H1 (cell line): ENCODE measurements around the gene GOLGA3. TPM values are rescaled to one million over a fixed set of nuclear protein-coding genes. Genes with fewer than 3 reads are reported as not detected.

Experiments used
- CTCF ChIA-PET: fragments of 300-600 bp; sonication (Branson Sonifier 250); formaldehyde crosslinking; loops from one replicate; lab custom pipeline; 2021; ENCODE audit not compliant: partially characterized antibody; lab: Charles Lee
- POLR2A ChIA-PET: fragments of 300-600 bp; sonication (Branson Sonifier 250); formaldehyde crosslinking; loops from one replicate; lab custom pipeline; 2021; ENCODE audit warnings: inconsistent platforms; ENCODE audit not compliant: partially characterized antibody; lab: Charles Lee
- DNase-seq, 2 experiments: peaks; one replicate each; pipeline versions ENCODE4 v3.0.0 to v3.0.0-alpha.2; 2010 to 2022; ENCODE audit warnings: low spot score in 2 of 2, low read depth in 1 of 2, mixed read lengths in 1 of 2
- FAIRE-seq: peaks from 2 replicates; lab custom pipeline; 2011; peaks lifted over from hg19 to GRCh38; lab: Jason Lieb, UNC
- H2AFZ ChIP-seq: 2 replicates; pipeline ENCODE4 v1.8.1; 2012; ENCODE audit warnings: low read length, inconsistent platforms
- H2AK5ac ChIP-seq: 2 replicates; pipeline ENCODE4 v1.6.1; 2013; ENCODE audit warnings: low read depth, low read length
- H2BK120ac ChIP-seq: replicated peaks from 2 replicates; pipeline ENCODE3; 2013; ENCODE audit warnings: low read depth, low read length, inconsistent platforms
- H2BK12ac ChIP-seq: 2 replicates; pipeline ENCODE4 v1.6.1; 2013; ENCODE audit warnings: low read depth, low read length
- H2BK15ac ChIP-seq: 2 replicates; pipeline ENCODE4 v1.6.1; 2013; ENCODE audit warnings: low read length
- H2BK20ac ChIP-seq: 2 replicates; pipeline ENCODE4 v1.6.1; 2013; ENCODE audit warnings: low read length
- H2BK5ac ChIP-seq: 2 replicates; pipeline ENCODE4 v1.6.1; 2013; ENCODE audit warnings: low read depth, low read length
- H3K14ac ChIP-seq: 2 replicates; pipeline ENCODE4 v1.6.1; 2013; ENCODE audit warnings: inconsistent platforms; ENCODE audit not compliant: insufficient read length
- H3K18ac ChIP-seq: 2 replicates; pipeline ENCODE4 v1.6.1; 2013; ENCODE audit warnings: low read length; ENCODE audit errors: extremely low read depth
- H3K23ac ChIP-seq: 2 replicates; pipeline ENCODE4 v1.6.1; 2013; ENCODE audit warnings: inconsistent platforms; ENCODE audit not compliant: insufficient read length
- H3K23me2 ChIP-seq: 2 replicates; pipeline ENCODE4 v1.6.1; 2013; ENCODE audit warnings: low read depth, low read length
- H3K27ac ChIP-seq: 2 replicates; pipeline ENCODE4 v1.6.1; 2011; ENCODE audit warnings: low read depth, low read length, inconsistent platforms
- H3K27me3 ChIP-seq, 4 experiments: replicated peaks in 1 of 4; 1 replicate in 1 of 4; 2 replicates in 3 of 4; pipeline versions ENCODE4 v1.6.1 to v1.8.1; 2011 to 2013; ENCODE audit warnings: low read length in 3 of 4, mild to moderate bottlenecking in 3 of 4, inconsistent platforms in 2 of 4, mixed read lengths in 2 of 4, moderate library complexity in 1 of 4; ENCODE audit not compliant: control insufficient read depth in 3 of 4, insufficient read depth in 3 of 4; ENCODE audit errors: extremely low read depth in 1 of 4
- H3K36me3 ChIP-seq, 4 experiments: 2 replicates each; pipeline versions ENCODE4 v1.6.1 to v1.8.1; 2011 to 2013; ENCODE audit warnings: mild to moderate bottlenecking in 4 of 4, low read length in 3 of 4, moderate library complexity in 2 of 4, control low read depth in 1 of 4, inconsistent platforms in 1 of 4; ENCODE audit not compliant: insufficient read depth in 4 of 4, control insufficient read depth in 2 of 4
- H3K4ac ChIP-seq: replicated peaks from 2 replicates; pipeline ENCODE3; 2013; ENCODE audit warnings: low read length, low read depth, mixed read lengths, inconsistent platforms; ENCODE audit not compliant: insufficient read length
- H3K4me1 ChIP-seq, 4 experiments: replicated peaks in 1 of 4; 1 replicate in 1 of 4; 2 replicates in 3 of 4; pipeline versions ENCODE4 v1.6.1 to v1.8.1; 2011 to 2013; ENCODE audit warnings: low read length in 3 of 4, inconsistent platforms in 2 of 4, mixed read lengths in 1 of 4; ENCODE audit not compliant: insufficient read depth in 4 of 4, control insufficient read depth in 3 of 4
- H3K4me2 ChIP-seq, 2 experiments: 2 replicates each; pipeline versions ENCODE4 v1.6.1 to v1.8.1; 2011 to 2013; ENCODE audit warnings: low read depth in 2 of 2, low read length in 2 of 2, control low read depth in 1 of 2, inconsistent platforms in 1 of 2, mild to moderate bottlenecking in 1 of 2; ENCODE audit not compliant: insufficient read depth in 1 of 2
- H3K4me3 ChIP-seq, 4 experiments: fragments of 200-600, 300-600 bp in 1 of 4; sonication (generic), shearing (Covaris generic), sonication (Bioruptor Twin) in 1 of 4; 2 replicates each; pipeline versions ENCODE4 v1.5.1 to v1.8.1; 2011 to 2016; ENCODE audit warnings: low read length in 4 of 4, low read depth in 3 of 4, control low read depth in 2 of 4, inconsistent platforms in 2 of 4, mild to moderate bottlenecking in 2 of 4, mixed read lengths in 1 of 4, moderate library complexity in 1 of 4; ENCODE audit not compliant: insufficient read depth in 2 of 4; ENCODE audit errors: extremely low read depth in 1 of 4
- H3K56ac ChIP-seq: replicated peaks from 2 replicates; pipeline ENCODE3; 2013; ENCODE audit warnings: low read depth, mild to moderate bottlenecking, mixed read lengths, low read length, inconsistent platforms; ENCODE audit not compliant: insufficient read length
- H3K79me1 ChIP-seq: 2 replicates; pipeline ENCODE4 v1.6.1; 2013; ENCODE audit warnings: low read depth, low read length, control low read depth
- H3K79me2 ChIP-seq, 2 experiments: 2 replicates each; pipeline versions ENCODE4 v1.6.1 to v1.8.1; 2012 to 2013; ENCODE audit warnings: low read length in 2 of 2, mild to moderate bottlenecking in 2 of 2, inconsistent platforms in 1 of 2; ENCODE audit not compliant: insufficient read depth in 2 of 2, control insufficient read depth in 1 of 2
- H3K9ac ChIP-seq, 4 experiments: replicated peaks in 1 of 4; 1 replicate in 1 of 4; 2 replicates in 3 of 4; pipeline versions ENCODE4 v1.6.1 to v1.8.1; 2011 to 2013; ENCODE audit warnings: low read depth in 3 of 4, low read length in 3 of 4, control low read depth in 2 of 4, mild to moderate bottlenecking in 2 of 4, moderate library complexity in 2 of 4, inconsistent platforms in 1 of 4; ENCODE audit errors: extremely low read depth in 1 of 4
- H3K9me3 ChIP-seq, 2 experiments: 2 replicates each; pipeline versions ENCODE4 v1.6.1 to v1.8.1; 2012 to 2013; ENCODE audit warnings: mild to moderate bottlenecking in 2 of 2, moderate library complexity in 2 of 2, control low read depth in 1 of 2, inconsistent platforms in 1 of 2, low read depth in 1 of 2, low read length in 1 of 2, mixed read lengths in 1 of 2; ENCODE audit not compliant: insufficient read depth in 2 of 2
- H4K20me1 ChIP-seq, 2 experiments: replicated peaks in 1 of 2; 2 replicates each; pipeline versions ENCODE3 to v1.8.1; 2011 to 2013; ENCODE audit warnings: inconsistent platforms in 2 of 2, low read length in 2 of 2, mild to moderate bottlenecking in 1 of 2; ENCODE audit not compliant: insufficient read depth in 2 of 2, control insufficient read depth in 1 of 2
- H4K5ac ChIP-seq: 2 replicates; pipeline ENCODE4 v1.6.1; 2013; ENCODE audit warnings: low read length, low read depth, mixed read lengths, inconsistent platforms; ENCODE audit not compliant: insufficient read length
- H4K8ac ChIP-seq: 2 replicates; pipeline ENCODE4 v1.8.0; 2013; ENCODE audit warnings: mild to moderate bottlenecking, moderate library complexity, low read length, inconsistent platforms; ENCODE audit not compliant: insufficient read depth; ENCODE audit errors: extremely low read depth
- H4K91ac ChIP-seq: replicated peaks from 2 replicates; pipeline ENCODE3; 2013; ENCODE audit warnings: low read length, mixed read lengths, inconsistent platforms; ENCODE audit not compliant: insufficient read length
- CBX5 ChIP-seq: fragments of 300-800, 300-1000 bp; sonication (generic); IDR thresholded peaks from 2 replicates; pipeline ENCODE4 v1.7.1; 2016; ENCODE audit warnings: antibody characterized with exemption, low read length, low read depth
- CHD1 ChIP-seq: IDR thresholded peaks from 2 replicates; pipeline ENCODE4 v1.6.1; 2012; ENCODE audit warnings: low read depth, low read length, improper control_type of control experiment
- EGR1 ChIP-seq: IDR thresholded peaks from 2 replicates; pipeline ENCODE4 v1.6.1; 2011; ENCODE audit warnings: low read depth, low read length, borderline replicate concordance
- KDM5A ChIP-seq: fragments of 200-600 bp; IDR thresholded peaks from 2 replicates; pipeline ENCODE4 v1.7.1; 2012; ENCODE audit warnings: mild to moderate bottlenecking, low read length, inconsistent platforms, mixed read lengths
- SRF ChIP-seq: IDR thresholded peaks from 2 replicates; pipeline ENCODE4 v1.6.1; 2011; ENCODE audit warnings: mild to moderate bottlenecking, low read depth, low read length, moderate library complexity
- TBP ChIP-seq: IDR thresholded peaks from 2 replicates; pipeline ENCODE4 v1.6.1; 2011; ENCODE audit warnings: low read depth, low read length, improper control_type of control experiment
- whole genome bisulfite sequencing, 2 experiments: shearing (Covaris generic) in 1 of 2; methylation state at CpG; one replicate each; pipeline versions ENCODE4 v1.1.6 to v1.1.7; 2013 to 2015; ENCODE audit warnings: low lambda C conversion rate in 2 of 2, mixed read lengths in 2 of 2, inconsistent platforms in 1 of 2, low coverage in 1 of 2, missing lambda C conversion rate in 1 of 2; ENCODE audit not compliant: insufficient replicate concordance in 2 of 2, insufficient coverage in 1 of 2, insufficient read length in 1 of 2; ENCODE audit errors: extremely low coverage in 1 of 2, missing lambda C conversion rate in 1 of 2; 5-methylcytosine and 5-hydroxymethylcytosine counted together
- polyA plus RNA-seq, 7 experiments: library from polyadenylated mRNA; depleted of rRNA in 3 of 7; stranded (reverse) in 5 of 7; unstranded in 2 of 7; fragments of >200 nt in 5 of 7; fragments of 200-250 nt in 2 of 7; gene quantifications; 1 replicate in 5 of 7; 2 replicates in 1 of 7; 4 replicates in 1 of 7; pipeline versions ENCODE4 v1.2.1 to v1.2.3, GENCODE V29; 2011 to 2013; ENCODE audit warnings: missing spikeins in 2 of 7, mixed read lengths in 2 of 7
- total RNA-seq: library from RNA; stranded (reverse); fragmentation: NEBNext Ultra II Directional; extraction: Animal tissue kit (Norgen Biotek cat#: 25700); gene quantifications from 2 replicates; pipeline ENCODE4 v1.2.1, GENCODE V29; 2021
- TF ChIP-seq, protein P1 (sequence below): IDR thresholded peaks from 2 replicates; pipeline ENCODE4 v1.6.1; 2012; ENCODE audit warnings: inconsistent platforms
- TF ChIP-seq, protein P2 (sequence below): IDR thresholded peaks from 2 replicates; pipeline ENCODE4 v1.6.1; 2011; ENCODE audit warnings: low read depth, mild to moderate bottlenecking, low read length; ENCODE audit not compliant: insufficient read depth
- TF ChIP-seq, protein P3 (sequence below): IDR thresholded peaks from 2 replicates; pipeline ENCODE4 v1.6.1; 2012; ENCODE audit warnings: inconsistent platforms

Gene GOLGA3
- total and polyA plus RNA-seq, 2 of the 8 experiments (the other 6 are each of a cell fraction or from before 2014, with no cell fraction given) = 6.4 to 33.1 TPM

DNA sequence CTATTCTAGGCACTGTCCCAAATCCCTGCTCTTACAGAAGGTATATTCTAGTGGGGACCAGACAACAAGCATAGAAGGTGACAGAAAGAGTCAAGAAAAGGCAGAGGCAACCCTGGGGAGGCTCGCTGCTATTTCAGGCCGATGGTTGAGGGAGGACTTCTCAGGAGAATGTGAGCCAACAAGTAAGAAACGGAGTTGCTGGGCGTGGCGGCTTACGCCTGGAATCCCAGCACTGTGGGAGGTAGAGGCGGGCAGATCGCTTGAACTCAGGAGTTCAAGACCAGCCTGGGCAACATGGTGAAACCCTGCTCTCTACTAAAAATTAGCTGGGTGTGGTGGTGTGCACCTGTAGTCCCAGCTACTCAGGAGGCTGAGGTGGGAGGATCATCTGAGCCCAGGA, 4.7 kb upstream of the GOLGA3 start:
- H3K9me3 ChIP-seq = no peaks in the 10 kb centered on the region
- CTCF ChIA-PET = no interaction called here

More for the DNA sequence above, 4.7 kb upstream of the GOLGA3 start:
- Histone ChIP-seq H3K36me3 (peaks cover 0 to 3% (median 0%) of the 10 kb centered on the region in 4 experiments; a peak in 2 of 8 replicates), H3K56ac (no peak overlapping the region), H2BK12ac (no peak overlapping the region), H2BK20ac (no peak overlapping the region), H4K20me1 (peaks cover 2% of the 10 kb centered on the region in 2 experiments), H2BK15ac (no peak overlapping the region), H3K23me2 (peaks cover 2% of the 10 kb centered on the region; the same call in 1 of the 2 replicates), H3K4ac (no peak overlapping the region), H4K91ac (no peak overlapping the region), H4K8ac (no peak overlapping the region), H2AFZ (no peak overlapping the region), H3K79me1 (peaks cover 3% of the 10 kb centered on the region), H3K4me3 (no peak overlapping the region), H2AK5ac (no peak overlapping the region), H3K27me3 (no peaks in the 10 kb centered on the region), H3K79me2 (peaks cover 0 to under 1% of the 10 kb centered on the region in 2 experiments; a peak in 1 of 4 replicates), H3K4me2 (no peak overlapping the region), H3K9ac (no peak overlapping the region), H2BK120ac (no peak overlapping the region), H3K14ac (no peak overlapping the region), H3K27ac (no peak overlapping the region), H3K18ac (no peak overlapping the region), H3K23ac (no peak overlapping the region), H2BK5ac (no peak overlapping the region), H3K4me1 (peaks cover 0 to 4% (median 0%) of the 10 kb centered on the region in 4 experiments; a peak in 1 of 7 replicates), H4K5ac (no peak overlapping the region)
- DNase-seq (no peak), FAIRE-seq (no peak)
- POLR2A ChIA-PET = interaction anchor here (1.2 kb wide), 1 partner anchor 11 kb away, joined by 3 read pairs; no protein-coding TSS in a partner anchor
- WGBS, 2 experiments = 90% methylated on average over 8 of the region's 8 CpGs; no CpG with 5 or more reads in 1 of the 2 experiments
- TF ChIP-seq SRF (no peak), KDM5A (no peak), EGR1 (no peak), CHD1 (no peak), TBP (no peak), CBX5 (no peak)
- TF ChIP-seq, protein P1, sequence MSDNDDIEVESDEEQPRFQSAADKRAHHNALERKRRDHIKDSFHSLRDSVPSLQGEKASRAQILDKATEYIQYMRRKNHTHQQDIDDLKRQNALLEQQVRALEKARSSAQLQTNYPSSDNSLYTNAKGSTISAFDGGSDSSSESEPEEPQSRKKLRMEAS = no peak
- TF ChIP-seq, protein P2, sequence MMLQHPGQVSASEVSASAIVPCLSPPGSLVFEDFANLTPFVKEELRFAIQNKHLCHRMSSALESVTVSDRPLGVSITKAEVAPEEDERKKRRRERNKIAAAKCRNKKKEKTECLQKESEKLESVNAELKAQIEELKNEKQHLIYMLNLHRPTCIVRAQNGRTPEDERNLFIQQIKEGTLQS = no peak
- TF ChIP-seq, protein P3, sequence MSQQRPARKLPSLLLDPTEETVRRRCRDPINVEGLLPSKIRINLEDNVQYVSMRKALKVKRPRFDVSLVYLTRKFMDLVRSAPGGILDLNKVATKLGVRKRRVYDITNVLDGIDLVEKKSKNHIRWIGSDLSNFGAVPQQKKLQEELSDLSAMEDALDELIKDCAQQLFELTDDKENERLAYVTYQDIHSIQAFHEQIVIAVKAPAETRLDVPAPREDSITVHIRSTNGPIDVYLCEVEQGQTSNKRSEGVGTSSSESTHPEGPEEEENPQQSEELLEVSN = no peak
